ENCODE data around the gene FGD5.

FGD5 gene

DNA sequence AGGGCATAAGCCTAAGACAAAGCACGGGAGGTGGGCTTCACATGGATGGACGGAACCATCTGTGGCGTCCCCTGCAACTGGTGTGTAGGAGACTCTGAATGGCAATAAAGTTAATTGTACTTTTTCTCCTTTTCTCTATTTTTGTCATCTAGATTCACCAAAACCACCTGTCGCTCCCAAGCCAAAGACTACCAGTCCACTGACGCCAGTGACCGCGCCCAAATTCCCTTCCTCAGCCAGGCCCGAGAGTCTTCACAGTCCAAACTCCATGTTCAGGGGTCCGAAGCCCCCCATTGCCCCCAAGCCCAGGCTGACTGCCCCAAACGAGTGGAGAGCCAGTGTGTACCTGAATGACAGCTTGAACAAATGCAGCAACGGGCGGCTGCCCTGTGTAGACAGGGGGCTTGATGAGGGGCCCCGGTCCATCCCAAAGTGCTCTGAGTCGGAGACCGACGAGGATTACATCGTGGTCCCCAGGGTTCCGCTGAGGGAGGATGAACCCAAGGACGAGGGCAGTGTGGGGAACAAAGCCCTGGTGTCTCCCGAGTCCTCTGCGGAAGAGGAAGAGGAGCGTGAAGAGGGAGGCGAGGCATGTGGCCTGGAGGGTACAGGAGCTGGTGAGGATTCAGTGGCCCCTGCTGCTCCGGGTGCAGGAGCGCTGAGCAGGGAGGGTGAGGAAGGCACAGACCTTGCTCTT is at the start of gene FGD5:
Gene FGD5, plus strand, starts transcription at position 159 of the 697 bp plus-strand sequence. Its CDS starts 110 bp downstream, at position 269.
- DNase-seq, result no peak

- no peak for DNase-seq
Observed at GRCh38 chr3:14769544-14770325, 49.0 kb upstream of the FGD5 start.

- DNase-seq, result no peak
Observed at GRCh38 chr3:14770591-14770990, 48.2 kb upstream of the FGD5 start.

DNA sequence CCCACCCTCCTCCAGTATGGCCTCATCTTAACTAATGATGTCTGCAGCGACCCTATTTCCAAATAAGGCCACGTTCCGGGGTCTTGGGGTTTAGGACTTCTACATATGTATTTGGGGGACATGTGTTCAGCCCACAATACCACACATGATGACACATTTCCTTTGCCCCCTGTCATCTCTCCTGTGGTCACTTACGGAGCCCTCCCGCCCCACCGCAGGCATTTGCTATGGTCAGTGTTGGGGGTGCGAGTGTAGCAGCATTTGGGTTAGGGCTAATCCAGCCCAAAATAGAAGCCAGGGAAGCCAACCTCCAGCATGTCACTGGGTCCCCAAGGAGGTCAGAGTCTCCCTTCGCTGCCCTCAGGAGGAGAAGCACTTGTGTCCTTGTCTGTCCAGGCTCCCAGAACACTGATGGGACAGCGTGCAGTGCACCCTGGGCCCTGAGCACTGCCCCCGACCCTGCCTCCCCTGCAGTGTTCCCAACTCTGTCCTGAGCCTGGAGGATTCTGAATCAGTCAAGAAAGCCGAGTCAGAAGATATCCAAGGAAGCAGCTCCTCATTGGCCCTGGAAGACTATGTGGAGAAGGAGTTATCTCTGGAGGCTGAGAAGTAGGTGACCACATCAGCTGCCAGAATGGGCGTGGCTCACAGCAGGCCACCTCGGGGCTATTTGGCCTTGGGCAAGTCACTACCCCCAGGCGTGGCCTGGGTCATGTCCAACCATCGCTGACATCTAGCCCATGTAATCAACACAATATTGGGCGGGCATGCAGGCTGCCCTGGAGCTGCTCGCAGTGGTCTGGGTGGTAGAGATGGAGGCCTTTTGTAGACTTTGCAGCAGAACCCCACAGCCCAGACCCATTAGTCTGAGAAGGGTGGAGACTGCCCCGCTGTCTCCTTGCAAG is 46.9 kb upstream of the FGD5 start:
- DNase-seq, result no peak

DNA sequence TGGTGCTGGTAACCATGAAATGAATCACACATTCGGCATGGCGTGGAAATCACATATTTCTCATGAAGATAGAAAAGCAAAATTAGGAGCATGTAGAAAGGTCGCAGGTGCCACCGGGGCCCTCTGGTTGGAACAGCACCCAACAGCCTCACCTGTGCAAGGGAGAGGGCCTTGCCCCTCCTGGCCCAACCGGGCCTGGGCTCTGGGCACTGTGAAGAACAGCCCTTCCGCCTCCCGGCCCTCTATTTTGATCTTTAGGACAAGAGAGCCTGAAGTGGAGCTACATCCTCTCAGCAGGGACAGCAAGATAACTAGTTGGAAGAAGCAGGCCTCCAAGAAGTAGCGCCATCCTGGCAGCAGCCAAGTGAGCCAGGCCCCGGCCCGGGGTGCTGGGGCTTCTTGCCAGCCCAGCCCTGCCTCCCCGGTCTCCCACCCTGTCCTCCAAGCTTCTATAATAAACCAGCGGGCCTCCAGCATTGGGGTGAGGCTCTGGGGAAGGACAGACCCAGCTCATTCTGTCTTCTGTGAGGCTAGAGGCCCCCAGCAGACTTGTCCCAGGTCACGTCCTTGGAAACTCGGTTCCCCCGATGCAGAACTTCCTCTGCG is 46.1 kb upstream of the FGD5 start:
- DNase-seq, result no peak

DNA sequence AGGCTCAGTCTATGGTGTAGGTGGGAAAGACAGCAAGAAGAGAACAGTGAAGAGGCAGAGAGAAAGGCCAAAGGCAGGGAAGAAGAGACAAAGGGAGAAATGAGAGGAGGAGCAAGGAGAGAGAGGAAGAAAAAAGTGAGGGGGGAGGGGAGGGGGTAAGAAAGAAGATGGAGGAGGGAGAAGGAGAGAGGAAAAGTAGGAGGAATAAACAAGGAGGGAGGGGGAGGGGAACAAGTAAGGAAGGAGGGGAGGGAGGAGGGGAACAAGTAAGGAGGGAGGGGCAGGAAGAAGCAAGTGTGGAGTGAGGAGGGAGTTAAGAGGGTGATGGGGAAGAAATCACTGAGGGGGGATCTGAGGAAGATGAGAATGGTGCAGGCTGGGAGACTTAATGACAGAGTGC is 45.5 kb upstream of the FGD5 start:
- DNase-seq, result no peak

GRCh38 chr3:14773691-14774128 is 45.1 kb upstream of the FGD5 start:
- DNase-seq, result no peak

- DNase-seq, result no peak
Observed at GRCh38 chr3:14774431-14774830, 44.3 kb upstream of the FGD5 start.

DNA sequence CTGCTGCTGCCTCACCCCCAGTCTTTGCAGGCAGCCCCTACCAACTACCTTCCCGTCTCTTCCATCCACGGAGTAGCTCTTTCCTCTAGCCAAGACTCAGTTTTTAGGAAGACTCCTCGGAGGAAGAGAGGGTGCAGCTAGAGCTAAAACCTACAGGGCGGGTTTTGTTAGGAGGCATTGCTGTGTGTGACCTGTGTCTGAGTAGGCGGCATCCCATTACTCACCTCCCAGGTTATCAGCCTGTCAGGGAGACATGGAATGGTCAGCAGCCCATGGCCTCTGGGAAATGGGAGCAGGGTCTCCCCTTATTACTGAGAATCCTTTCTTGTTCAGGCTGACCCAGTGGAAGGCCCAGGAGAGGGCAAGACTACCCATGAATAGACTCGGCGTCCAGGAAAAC is 43.8 kb upstream of the FGD5 start:
- DNase-seq, result no peak

GRCh38 chr3:14775563-14775962 is 43.2 kb upstream of the FGD5 start:
- DNase-seq, result no peak

- no peak for DNase-seq
Observed at GRCh38 chr3:14779069-14779685, 39.6 kb upstream of the FGD5 start.

DNA sequence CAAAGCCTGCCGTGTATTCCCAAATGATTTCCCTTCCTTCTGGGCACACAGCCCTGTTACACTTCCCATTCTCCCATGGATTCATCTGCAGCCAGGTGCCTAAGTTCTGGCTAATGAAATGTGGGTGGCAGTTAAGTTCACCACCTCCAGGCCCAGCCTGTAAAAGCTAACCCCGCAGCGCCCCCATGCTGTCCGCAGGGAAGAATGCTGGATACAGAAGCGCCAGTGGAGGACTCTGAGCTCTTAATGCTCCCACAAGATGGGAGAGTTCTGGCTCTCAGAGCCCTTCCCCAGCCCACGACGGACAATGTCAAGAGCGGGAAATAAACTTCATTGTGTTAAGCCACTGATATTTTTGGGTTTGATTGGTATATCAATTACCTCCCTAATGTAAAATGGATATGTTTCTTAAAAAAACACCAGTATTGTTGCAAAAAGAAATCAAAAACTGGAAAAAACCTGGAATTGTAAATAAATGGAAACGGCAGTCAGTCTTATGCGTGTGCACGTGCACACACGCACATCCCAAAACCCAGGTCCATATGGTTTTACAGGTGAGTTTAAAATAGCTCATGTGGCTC is 37.7 kb upstream of the FGD5 start:
- DNase-seq, result no peak

DNA sequence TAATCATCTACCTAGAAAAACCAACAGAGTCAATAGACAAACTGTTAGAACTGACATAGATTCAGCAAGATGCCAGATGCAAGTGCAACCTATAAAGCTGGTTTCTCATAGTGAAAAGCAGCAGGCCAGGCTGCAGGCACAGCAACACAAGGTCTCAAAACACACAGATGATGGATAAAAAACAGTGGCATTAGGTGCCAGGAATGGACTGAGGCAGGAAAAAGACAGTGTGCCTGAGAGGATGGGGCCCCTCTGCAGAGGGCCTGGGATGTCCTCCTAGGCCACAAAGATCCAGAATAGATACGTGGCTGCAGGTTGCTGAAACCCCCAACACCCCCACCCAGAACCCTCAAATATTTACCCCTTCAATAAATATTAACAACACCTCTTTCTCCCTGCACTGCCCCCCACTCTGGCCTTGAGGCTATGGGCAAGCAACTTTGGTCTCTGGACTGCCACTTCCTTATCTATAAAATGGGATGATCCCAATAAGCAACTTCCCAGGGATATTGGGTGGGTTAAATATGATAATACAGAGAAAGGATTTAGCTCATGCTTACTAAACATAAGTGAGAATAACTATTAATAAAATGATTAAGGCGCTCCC is 35.2 kb upstream of the FGD5 start:
- no peak for DNase-seq

DNA sequence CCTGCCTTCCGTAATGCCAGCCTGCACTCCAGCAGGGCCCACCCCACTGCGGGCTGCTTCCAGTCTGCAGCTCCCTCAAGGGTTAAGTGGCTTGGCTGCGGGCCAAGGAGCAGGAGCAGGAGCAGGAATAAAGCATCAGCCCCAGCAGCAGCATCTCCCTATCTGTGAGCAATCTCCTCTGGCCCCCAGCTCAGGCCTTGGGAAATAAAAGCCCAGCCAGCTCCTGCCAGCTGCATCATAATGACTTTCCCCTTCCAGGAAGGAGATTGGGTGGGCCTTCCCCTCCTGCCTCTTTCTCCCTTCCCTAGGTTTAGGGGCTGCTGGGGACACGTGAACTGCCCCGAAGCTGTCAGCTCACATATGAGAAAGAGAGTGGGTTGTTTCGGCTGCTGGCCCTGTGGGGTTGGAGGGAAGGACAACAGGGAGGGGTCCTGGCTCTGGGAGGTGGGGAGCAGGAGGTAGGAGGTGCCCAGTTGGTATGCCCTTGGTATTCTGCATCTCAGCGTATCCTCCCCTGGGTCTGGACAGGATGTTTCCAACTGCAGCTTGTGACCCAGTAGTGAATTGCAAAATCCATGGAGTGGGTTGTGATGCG is 34.6 kb upstream of the FGD5 start:
- no peak for DNase-seq

- DNase-seq, result no peak
Observed at GRCh38 chr3:14785207-14786155, 33.3 kb upstream of the FGD5 start.

- DNase-seq, result no peak
Observed at GRCh38 chr3:14786369-14786768, 32.4 kb upstream of the FGD5 start.

GRCh38 chr3:14787630-14788029 is 31.1 kb upstream of the FGD5 start:
- DNase-seq, result no peak

DNA sequence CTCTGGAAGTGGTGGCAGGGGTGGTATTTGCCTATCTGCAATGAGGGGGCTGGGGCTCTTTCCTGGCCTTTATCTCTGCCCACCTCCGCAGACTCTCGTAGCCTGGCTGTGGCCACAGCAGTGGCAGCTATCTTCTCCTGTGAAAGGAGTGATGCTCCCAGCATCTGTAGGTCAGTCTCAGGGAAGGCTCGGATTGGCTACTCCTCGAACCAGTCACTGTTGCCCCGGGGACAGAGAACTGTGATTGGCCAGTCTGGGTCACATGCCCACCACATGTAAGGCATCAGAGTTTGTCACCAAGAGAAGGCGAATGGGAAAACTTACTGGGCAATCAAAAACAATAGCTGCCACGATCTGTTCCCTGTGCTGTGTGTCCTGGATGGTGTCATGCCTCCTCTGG is 30.1 kb upstream of the FGD5 start:
- no peak for DNase-seq

GRCh38 chr3:14789221-14789620 is 29.5 kb upstream of the FGD5 start:
- no peak for DNase-seq
